ENCODE results near the gene PKMYT1.

PKMYT1 gene

GRCh38 chr16:2980227-2981176 is at the start of gene PKMYT1:
Gene PKMYT1, minus strand, starts transcription at chr16:2980446. Its CDS starts 789 bp downstream, at chr16:2979657.
- DNase-seq = peak; percentile 90

- no peak for DNase-seq
These were observed 49.4 kb upstream of the PKMYT1 start for GRCh38 chr16:3029491-3030221.

- no peak for DNase-seq
These were observed 48.6 kb upstream of the PKMYT1 start for GRCh38 chr16:3028716-3029319.

- DNase-seq = no peak
These were observed 47.9 kb upstream of the PKMYT1 start for GRCh38 chr16:3027983-3028715.

- DNase-seq = no peak
These were observed 47.2 kb upstream of the PKMYT1 start for GRCh38 chr16:3027489-3027795.

GRCh38 chr16:3026609-3027488 is 46.6 kb upstream of the PKMYT1 start:
- DNase-seq = no peak

GRCh38 chr16:3026003-3026378 is 45.7 kb upstream of the PKMYT1 start:
- DNase-seq = no peak

GRCh38 chr16:3025032-3026002 is 45.1 kb upstream of the PKMYT1 start:
- no peak for DNase-seq

- DNase-seq = peak; percentile 94
These were observed 43.6 kb upstream of the PKMYT1 start, which contains the start of the genes HCFC1R1 and THOC6 for GRCh38 chr16:3023669-3024478. Gene HCFC1R1, minus strand, starts transcription at chr16:3023942. Its CDS starts 1 bp downstream, at chr16:3023941. Gene THOC6, plus strand, starts transcription at chr16:3024035. Its CDS starts 292 bp downstream, at chr16:3024327.

GRCh38 chr16:3023415-3023668 is 43.1 kb upstream of the PKMYT1 start:
- DNase-seq = peak; percentile 80

- no peak for DNase-seq
These were observed 42.6 kb upstream of the PKMYT1 start for GRCh38 chr16:3022684-3023414.

- DNase-seq = peak; percentile 91
These were observed 42.0 kb upstream of the PKMYT1 start for GRCh38 chr16:3022208-3022683.

GRCh38 chr16:3021449-3022207 is 41.4 kb upstream of the PKMYT1 start:
- DNase-seq = peak; percentile 91

GRCh38 chr16:3020604-3021448 is 40.6 kb upstream of the PKMYT1 start:
- peak; percentile 93 for DNase-seq

GRCh38 chr16:3020247-3020603 is 40.0 kb upstream of the PKMYT1 start, which contains the start of gene TNFRSF12A:
Gene TNFRSF12A, plus strand, starts transcription at chr16:3020368. Its CDS starts 30 bp downstream, at chr16:3020398.
- peak; percentile 77 for DNase-seq

GRCh38 chr16:3019594-3020246 is 39.5 kb upstream of the PKMYT1 start:
- no peak for DNase-seq
